ENCODE data around the gene SHROOM4.

DNA sequence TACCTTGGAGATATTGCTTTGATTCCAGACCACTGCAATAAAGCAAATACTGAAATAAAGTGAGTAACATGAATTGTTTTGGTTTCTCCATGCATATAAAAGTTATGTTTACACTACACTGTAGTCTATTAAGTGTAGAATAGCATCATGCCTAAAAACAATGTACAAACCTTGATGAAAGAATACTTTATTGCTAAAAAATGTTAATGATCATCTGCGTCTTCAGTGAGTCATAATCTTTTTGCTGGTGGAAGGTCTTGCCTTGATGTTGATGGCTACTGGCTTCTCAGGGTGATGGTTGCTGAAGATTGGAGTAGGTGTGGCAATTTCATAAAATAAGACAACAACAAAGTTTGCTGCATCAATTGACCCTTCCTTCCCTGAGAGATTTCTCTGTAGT, 145.1 kb downstream of the SHROOM4 start:
- TF ChIP-seq, protein P1, sequence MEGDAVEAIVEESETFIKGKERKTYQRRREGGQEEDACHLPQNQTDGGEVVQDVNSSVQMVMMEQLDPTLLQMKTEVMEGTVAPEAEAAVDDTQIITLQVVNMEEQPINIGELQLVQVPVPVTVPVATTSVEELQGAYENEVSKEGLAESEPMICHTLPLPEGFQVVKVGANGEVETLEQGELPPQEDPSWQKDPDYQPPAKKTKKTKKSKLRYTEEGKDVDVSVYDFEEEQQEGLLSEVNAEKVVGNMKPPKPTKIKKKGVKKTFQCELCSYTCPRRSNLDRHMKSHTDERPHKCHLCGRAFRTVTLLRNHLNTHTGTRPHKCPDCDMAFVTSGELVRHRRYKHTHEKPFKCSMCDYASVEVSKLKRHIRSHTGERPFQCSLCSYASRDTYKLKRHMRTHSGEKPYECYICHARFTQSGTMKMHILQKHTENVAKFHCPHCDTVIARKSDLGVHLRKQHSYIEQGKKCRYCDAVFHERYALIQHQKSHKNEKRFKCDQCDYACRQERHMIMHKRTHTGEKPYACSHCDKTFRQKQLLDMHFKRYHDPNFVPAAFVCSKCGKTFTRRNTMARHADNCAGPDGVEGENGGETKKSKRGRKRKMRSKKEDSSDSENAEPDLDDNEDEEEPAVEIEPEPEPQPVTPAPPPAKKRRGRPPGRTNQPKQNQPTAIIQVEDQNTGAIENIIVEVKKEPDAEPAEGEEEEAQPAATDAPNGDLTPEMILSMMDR (conservative IDR thresholded peaks at IDR 0.05) = no peak
- TF ChIP-seq ZFX (IDR thresholded peaks at IDR 0.05) = no peak
